ENCODE data around the gene HSPA5. TPM values are rescaled to one million over a fixed set of nuclear protein-coding genes. Genes with fewer than 3 reads are reported as not detected.
"Not testable (repeated sequence)": the region's sequence is repeated elsewhere in the genome, so short reads cannot be mapped to it uniquely, and the experiment has no call there.

HSPA5 gene
- total RNA-seq, 2 experiments from 2014 or later: 276 to 280 TPM

GRCh38 chr9:125227761-125228160 is 13.4 kb downstream of the HSPA5 start:
- H3K27me3 Mint-ChIP-seq: no peaks in the 10 kb centered on the region
- H3K27ac Mint-ChIP-seq: no peak overlapping the region
- no peak overlapping the region for H3K4me3 Mint-ChIP-seq
- Histone ChIP-seq H3K4me1 (ENCODE audit: insufficient read depth, low read length) (no peaks in the 10 kb centered on the region), H3K4me3 (ENCODE audit: low read length) (no peak overlapping the region), H3K27ac (ENCODE audit: low read depth in 1 of 2, low read length in 2 of 2) (no peak overlapping the region), H3K27me3 (ENCODE audit: control insufficient read depth in 1 of 2, insufficient read depth in 2 of 2, low read length in 2 of 2) (no peaks in the 10 kb centered on the region), H3K36me3 (ENCODE audit: insufficient read depth, low read length) (peaks cover 29% of the 10 kb centered on the region), H3K9me3 (ENCODE audit: control insufficient read depth in 1 of 2, insufficient read depth in 1 of 2, low read length in 2 of 2) (no peaks in the 10 kb centered on the region)
- ATAC-seq (ENCODE audit: poor library complexity) (no peak), DNase-seq (no peak)
- no peaks in the 10 kb centered on the region for H3K9me3 Mint-ChIP-seq
- H3K36me3 Mint-ChIP-seq (ENCODE audit: low read depth): peaks cover 33% of the 10 kb centered on the region
- CTCF ChIA-PET: no interaction called here
- no peak for TF ChIP-seq CTCF (IDR thresholded peaks at IDR 0.05)
- POLR2A ChIA-PET: interaction anchor here (1.1 kb wide), 1 partner anchor 13 kb away, joined by 8 read pairs; the partner anchor contains the start of gene HSPA5
- H3K4me1 Mint-ChIP-seq (ENCODE audit: low read depth): no peaks in the 10 kb centered on the region
- intact Hi-C loops (cut with DNase I, micrococcal nuclease): no loop called here

- intact Hi-C loops (cut with DNase I, micrococcal nuclease); H3K9me3 Mint-ChIP-seq; POLR2A ChIA-PET: not testable (repeated sequence)
Measured at GRCh38 chr9:125224858-125225257, 16.3 kb downstream of the HSPA5 start.

GRCh38 chr9:125218621-125219020 is 22.5 kb downstream of the HSPA5 start:
- Mint-ChIP-seq H3K27ac (no peak overlapping the region), H3K4me3 (no peak overlapping the region), H3K27me3 (no peaks in the 10 kb centered on the region), H3K9me3 (no peaks in the 10 kb centered on the region), H3K36me3 (ENCODE audit: low read depth) (peaks cover 59% of the 10 kb centered on the region), H3K4me1 (ENCODE audit: low read depth) (no peaks in the 10 kb centered on the region)
- H3K4me1 ChIP-seq (ENCODE audit: insufficient read depth, low read length): no peaks in the 10 kb centered on the region
- no peak overlapping the region for H3K27ac ChIP-seq (ENCODE audit: low read depth in 1 of 2, low read length in 2 of 2)
- intact Hi-C loops (cut with DNase I, micrococcal nuclease): no loop called here
- H3K27me3 ChIP-seq (ENCODE audit: control insufficient read depth in 1 of 2, insufficient read depth in 2 of 2, low read length in 2 of 2): no peaks in the 10 kb centered on the region
- H3K4me3 ChIP-seq (ENCODE audit: low read length): no peak overlapping the region
- no peak for TF ChIP-seq CTCF (IDR thresholded peaks at IDR 0.05)
- no peaks in the 10 kb centered on the region for H3K9me3 ChIP-seq (ENCODE audit: control insufficient read depth in 1 of 2, insufficient read depth in 1 of 2, low read length in 2 of 2)
- ChIA-PET CTCF (interaction anchor here (0.6 kb wide), 1 partner anchor 262 kb away, joined by 3 read pairs; no protein-coding TSS in a partner anchor), POLR2A (interaction anchor here (1.7 kb wide), 1 partner anchor 22 kb away, joined by 7 read pairs; the partner anchor contains the start of gene HSPA5)
- no peak for DNase-seq
- ATAC-seq (ENCODE audit: poor library complexity): no peak
- H3K36me3 ChIP-seq (ENCODE audit: insufficient read depth, low read length): peaks cover 37% of the 10 kb centered on the region

More at GRCh38 chr9:125224858-125225257, 16.3 kb downstream of the HSPA5 start:
- H3K27me3 ChIP-seq (ENCODE audit: control insufficient read depth in 1 of 2, insufficient read depth in 2 of 2, low read length in 2 of 2); H3K4me1 Mint-ChIP-seq (ENCODE audit: low read depth); H3K4me3 Mint-ChIP-seq; ATAC-seq (ENCODE audit: poor library complexity); H3K4me3 ChIP-seq (ENCODE audit: low read length); H3K27me3 Mint-ChIP-seq; CTCF ChIA-PET; H3K9me3 ChIP-seq (ENCODE audit: control insufficient read depth in 1 of 2, insufficient read depth in 1 of 2, low read length in 2 of 2); H3K4me1 ChIP-seq (ENCODE audit: insufficient read depth, low read length); H3K27ac ChIP-seq (ENCODE audit: low read depth in 1 of 2, low read length in 2 of 2); DNase-seq; H3K27ac Mint-ChIP-seq: not testable (repeated sequence)
- peaks cover 37% of the 10 kb centered on the region for H3K36me3 ChIP-seq (ENCODE audit: insufficient read depth, low read length)
- H3K36me3 Mint-ChIP-seq (ENCODE audit: low read depth): peaks cover 43% of the 10 kb centered on the region

GRCh38 chr9:125214186-125214585 is 27.0 kb downstream of the HSPA5 start:
- DNase-seq: no peak
- Histone ChIP-seq H3K4me3 (ENCODE audit: low read length) (no peak overlapping the region), H3K27me3 (ENCODE audit: control insufficient read depth in 1 of 2, insufficient read depth in 2 of 2, low read length in 2 of 2) (no peaks in the 10 kb centered on the region), H3K36me3 (ENCODE audit: insufficient read depth, low read length) (peaks cover 41% of the 10 kb centered on the region), H3K9me3 (ENCODE audit: control insufficient read depth in 1 of 2, insufficient read depth in 1 of 2, low read length in 2 of 2) (no peaks in the 10 kb centered on the region), H3K27ac (ENCODE audit: low read depth in 1 of 2, low read length in 2 of 2) (no peak overlapping the region), H3K4me1 (ENCODE audit: insufficient read depth, low read length) (no peaks in the 10 kb centered on the region)
- H3K27ac Mint-ChIP-seq: no peak overlapping the region
- intact Hi-C loops (cut with DNase I, micrococcal nuclease): no loop called here
- no peaks in the 10 kb centered on the region for H3K27me3 Mint-ChIP-seq
- no peaks in the 10 kb centered on the region for H3K4me1 Mint-ChIP-seq (ENCODE audit: low read depth)
- CTCF ChIA-PET: no interaction called here
- TF ChIP-seq CTCF (IDR thresholded peaks at IDR 0.05): no peak
- POLR2A ChIA-PET: no interaction called here
- ATAC-seq (ENCODE audit: poor library complexity): no peak
- H3K4me3 Mint-ChIP-seq: no peak overlapping the region
- H3K9me3 Mint-ChIP-seq: no peaks in the 10 kb centered on the region
- H3K36me3 Mint-ChIP-seq (ENCODE audit: low read depth): peaks cover 67% of the 10 kb centered on the region
